Trophoblast cell (in vitro differentiated cells and primary cell): Measurements from ENCODE around the gene ABHD5.
A peak's percentile ranks its signal among the peaks of the same experiment; 100 is the strongest.

Source experiments
- DNase-seq, 2 donors: peaks; one replicate each; pipeline ENCODE4 v3.0.0-alpha.2; 2016
- H2AFZ ChIP-seq: 2 replicates; pipeline ENCODE4 v1.6.1; 2013; ENCODE audit warnings: low read length, moderate library complexity, mild to moderate bottlenecking; ENCODE audit not compliant: insufficient read depth, poor library complexity
- H2AK5ac ChIP-seq: 2 replicates; pipeline ENCODE4 v1.6.1; 2013; ENCODE audit warnings: mild to moderate bottlenecking, low read length
- H2BK120ac ChIP-seq: 2 replicates; pipeline ENCODE4 v1.6.1; 2013; ENCODE audit warnings: low read length, mild to moderate bottlenecking, moderate library complexity; ENCODE audit not compliant: insufficient read depth, poor library complexity
- H2BK12ac ChIP-seq: 2 replicates; pipeline ENCODE4 v1.6.1; 2013; ENCODE audit warnings: mild to moderate bottlenecking, low read length, moderate library complexity
- H2BK5ac ChIP-seq: 2 replicates; pipeline ENCODE4 v1.6.1; 2013; ENCODE audit warnings: low read length, low read depth, moderate library complexity, mild to moderate bottlenecking; ENCODE audit not compliant: poor library complexity
- H3K14ac ChIP-seq: 2 replicates; pipeline ENCODE4 v1.6.1; 2013; ENCODE audit warnings: mild to moderate bottlenecking, low read length
- H3K18ac ChIP-seq: 2 replicates; pipeline ENCODE4 v1.6.1; 2013; ENCODE audit warnings: mild to moderate bottlenecking, low read length
- H3K23ac ChIP-seq: 2 replicates; pipeline ENCODE4 v1.6.1; 2013; ENCODE audit warnings: low read length
- H3K27ac ChIP-seq: 2 replicates; pipeline ENCODE4 v1.5.1; 2013; ENCODE audit warnings: low read depth, mild to moderate bottlenecking, inconsistent platforms, low read length, moderate library complexity
- H3K27me3 ChIP-seq: 2 replicates; pipeline ENCODE4 v1.6.1; 2013; ENCODE audit warnings: inconsistent platforms, mild to moderate bottlenecking, low read length, moderate library complexity; ENCODE audit not compliant: insufficient read depth
- H3K36me3 ChIP-seq, 2 experiments: 1 replicate in 1 of 2; 2 replicates in 1 of 2; pipeline ENCODE4 v1.6.1; 2013; ENCODE audit warnings: low read length in 2 of 2, mild to moderate bottlenecking in 2 of 2, moderate library complexity in 1 of 2; ENCODE audit not compliant: insufficient read depth in 2 of 2, control insufficient read depth in 1 of 2
- H3K4ac ChIP-seq: 2 replicates; pipeline ENCODE4 v1.6.1; 2013; ENCODE audit warnings: low read depth, mild to moderate bottlenecking, low read length, moderate library complexity
- H3K4me1 ChIP-seq, 2 experiments: 1 replicate in 1 of 2; 2 replicates in 1 of 2; pipeline ENCODE4 v1.6.1; 2013; ENCODE audit warnings: low read length in 2 of 2, mild to moderate bottlenecking in 2 of 2, moderate library complexity in 1 of 2; ENCODE audit not compliant: insufficient read depth in 2 of 2, control insufficient read depth in 1 of 2
- H3K4me2 ChIP-seq: 2 replicates; pipeline ENCODE4 v1.6.1; 2013; ENCODE audit warnings: inconsistent platforms, mild to moderate bottlenecking, low read length, moderate library complexity
- H3K4me3 ChIP-seq: 2 replicates; pipeline ENCODE4 v1.5.1; 2013; ENCODE audit warnings: mild to moderate bottlenecking, low read depth, low read length, inconsistent platforms
- H3K79me1 ChIP-seq: one replicate; pipeline ENCODE4 v1.6.1; 2013; ENCODE audit warnings: low read length
- H3K79me2 ChIP-seq: 2 replicates; pipeline ENCODE4 v1.6.1; 2013; ENCODE audit warnings: low read length, mild to moderate bottlenecking; ENCODE audit not compliant: control insufficient read depth, insufficient read depth, poor library complexity
- H3K9ac ChIP-seq: 2 replicates; pipeline ENCODE4 v1.6.1; 2013; ENCODE audit warnings: mild to moderate bottlenecking, low read length
- H3K9me3 ChIP-seq: 2 replicates; pipeline ENCODE4 v1.6.1; 2013; ENCODE audit warnings: low read depth, mild to moderate bottlenecking, control low read depth, inconsistent platforms, low read length; ENCODE audit not compliant: insufficient read depth
- H4K12ac ChIP-seq: 2 replicates; pipeline ENCODE4 v1.6.1; 2013; ENCODE audit warnings: low read depth, mild to moderate bottlenecking, low read length, moderate library complexity
- H4K8ac ChIP-seq: 2 replicates; pipeline ENCODE4 v1.6.1; 2013; ENCODE audit warnings: low read depth, mild to moderate bottlenecking, low read length, moderate library complexity
- H4K91ac ChIP-seq: one replicate; pipeline ENCODE4 v1.6.1; 2013; ENCODE audit warnings: low read depth, mild to moderate bottlenecking, low read length, moderate library complexity
- WGBS: extraction: QIAGEN DNeasy Blood & Tissue Kit; methylation state at CpG from one replicate; pipeline ENCODE4 v1.1.7; 2013; ENCODE audit warnings: missing lambda C conversion rate; ENCODE audit not compliant: insufficient read length, insufficient coverage; ENCODE audit errors: extremely low coverage; 5-methylcytosine and 5-hydroxymethylcytosine counted together

The ABHD5 gene

GRCh38 chr3:43773273-43774094, 82.7 kb downstream of the ABHD5 start:
- H2BK5ac ChIP-seq: no peak overlapping the region
- no peak overlapping the region for H4K8ac ChIP-seq
- no peak overlapping the region for H3K9ac ChIP-seq
- H3K4me3 ChIP-seq: no peak overlapping the region
- no peaks in the 10 kb centered on the region for H3K36me3 ChIP-seq
- no peak overlapping the region for H2BK12ac ChIP-seq
- peak overlapping the region; percentile 23 for H2AFZ ChIP-seq
- no peak overlapping the region for H4K91ac ChIP-seq
- H3K4me1 ChIP-seq: peaks cover 9 to 11% of the 10 kb centered on the region in 2 experiments
- H3K79me1 ChIP-seq: no peaks in the 10 kb centered on the region
- no peak overlapping the region for H3K23ac ChIP-seq
- H3K4ac ChIP-seq: no peak overlapping the region
- no peak overlapping the region for H4K12ac ChIP-seq
- H3K14ac ChIP-seq: no peak overlapping the region
- no peak overlapping the region for H3K4me2 ChIP-seq
- H3K18ac ChIP-seq: no peak overlapping the region
- DNase-seq: no peak
- peaks cover 1% of the 10 kb centered on the region for H3K9me3 ChIP-seq
- peak overlapping the region; percentile 7 for H2BK120ac ChIP-seq
- no peak overlapping the region for H3K27ac ChIP-seq
- H3K79me2 ChIP-seq: no peaks in the 10 kb centered on the region
- no peaks in the 10 kb centered on the region for H3K27me3 ChIP-seq
- no CpG with 5 or more reads among the region's 10 CpGs for WGBS
- peak overlapping the region; percentile 24 for H2AK5ac ChIP-seq

- no peak overlapping the region for H2BK5ac ChIP-seq
- H2AFZ ChIP-seq: no peak overlapping the region
- WGBS: no CpG with 5 or more reads among the region's 4 CpGs
- no peak overlapping the region for H2BK12ac ChIP-seq
- no peak overlapping the region for H4K12ac ChIP-seq
- peaks cover 1% of the 10 kb centered on the region for H3K9me3 ChIP-seq
- no peak overlapping the region for H3K4ac ChIP-seq
- no peak overlapping the region for H4K8ac ChIP-seq
- no peak overlapping the region for H2AK5ac ChIP-seq
- H3K4me1 ChIP-seq: peaks cover 3 to 8% of the 10 kb centered on the region in 2 experiments
- no peak overlapping the region for H3K14ac ChIP-seq
- no peak overlapping the region for H3K18ac ChIP-seq
- no peak overlapping the region for H3K9ac ChIP-seq
- no peak for DNase-seq
- no peak overlapping the region for H3K27ac ChIP-seq
- no peaks in the 10 kb centered on the region for H3K79me1 ChIP-seq
- no peak overlapping the region for H4K91ac ChIP-seq
- no peak overlapping the region for H2BK120ac ChIP-seq
- no peaks in the 10 kb centered on the region for H3K79me2 ChIP-seq
- no peak overlapping the region for H3K4me3 ChIP-seq
- no peaks in the 10 kb centered on the region for H3K36me3 ChIP-seq
- H3K27me3 ChIP-seq: no peaks in the 10 kb centered on the region
- no peak overlapping the region for H3K23ac ChIP-seq
- H3K4me2 ChIP-seq: no peak overlapping the region
Measured at GRCh38 chr3:43774799-43775198, 84.1 kb downstream of the ABHD5 start.

DNA sequence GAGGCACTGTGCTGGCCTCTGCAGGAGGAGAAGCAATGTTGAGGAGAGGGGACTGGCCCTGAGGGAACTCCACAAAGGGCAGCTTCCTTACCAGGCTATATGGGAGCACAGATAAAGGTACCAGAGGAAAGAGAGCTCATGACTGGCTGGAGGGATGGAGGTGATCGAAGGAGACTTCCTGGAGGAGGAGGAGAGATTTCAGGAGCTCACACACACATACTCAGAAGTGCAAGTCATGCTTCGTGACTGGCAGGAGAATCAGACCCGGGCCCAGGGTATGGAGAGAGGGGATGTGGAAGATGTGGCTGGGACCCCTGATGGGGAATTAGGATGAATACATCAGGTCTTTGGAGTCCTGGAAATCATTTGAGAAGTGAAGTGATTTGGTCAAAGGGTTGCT, 85.4 kb downstream of the ABHD5 start:
- Histone ChIP-seq H4K12ac (no peak overlapping the region), H4K91ac (no peak overlapping the region), H2AK5ac (no peak overlapping the region), H3K14ac (no peak overlapping the region), H4K8ac (no peak overlapping the region), H3K79me1 (no peaks in the 10 kb centered on the region), H3K4me2 (no peak overlapping the region), H3K79me2 (no peaks in the 10 kb centered on the region), H3K4me1 (peaks cover 3 to 5% of the 10 kb centered on the region in 2 experiments), H3K4me3 (no peak overlapping the region), H3K9me3 (no peaks in the 10 kb centered on the region), H2BK120ac (no peak overlapping the region), H3K18ac (no peak overlapping the region), H2BK5ac (no peak overlapping the region), H3K9ac (no peak overlapping the region), H3K27me3 (no peaks in the 10 kb centered on the region), H2AFZ (no peak overlapping the region), H2BK12ac (no peak overlapping the region), H3K27ac (no peak overlapping the region), H3K23ac (no peak overlapping the region), H3K36me3 (no peaks in the 10 kb centered on the region), H3K4ac (no peak overlapping the region)
- WGBS: no CpG with 5 or more reads among the region's 3 CpGs
- DNase-seq: no peak

GRCh38 chr3:43779850-43780249, 89.1 kb downstream of the ABHD5 start:
- H4K8ac ChIP-seq: no peak overlapping the region
- no peak overlapping the region for H4K91ac ChIP-seq
- WGBS: no CpG with 5 or more reads among the region's 3 CpGs
- H3K4me2 ChIP-seq: no peak overlapping the region
- no peaks in the 10 kb centered on the region for H3K36me3 ChIP-seq
- H3K9ac ChIP-seq: no peak overlapping the region
- no peak overlapping the region for H4K12ac ChIP-seq
- DNase-seq: no peak
- H3K27me3 ChIP-seq: no peaks in the 10 kb centered on the region
- no peak overlapping the region for H2AFZ ChIP-seq
- H3K4ac ChIP-seq: no peak overlapping the region
- no peak overlapping the region for H3K18ac ChIP-seq
- H3K27ac ChIP-seq: no peak overlapping the region
- no peaks in the 10 kb centered on the region for H3K4me1 ChIP-seq
- H2AK5ac ChIP-seq: no peak overlapping the region
- no peaks in the 10 kb centered on the region for H3K79me1 ChIP-seq
- no peak overlapping the region for H2BK120ac ChIP-seq
- H2BK5ac ChIP-seq: no peak overlapping the region
- H3K79me2 ChIP-seq: no peaks in the 10 kb centered on the region
- H2BK12ac ChIP-seq: no peak overlapping the region
- no peaks in the 10 kb centered on the region for H3K9me3 ChIP-seq
- no peak overlapping the region for H3K4me3 ChIP-seq
- no peak overlapping the region for H3K23ac ChIP-seq
- H3K14ac ChIP-seq: no peak overlapping the region
